Measurements from ENCODE around the gene LRRC41.
A peak's percentile ranks its signal among the peaks of the same experiment; 100 is the strongest.

LRRC41 gene

GRCh38 chr1:46306159-46306530, 2.7 kb upstream of the LRRC41 start:
- CTCF ChIA-PET, result no interaction called here
- POLR2A ChIA-PET, result interaction anchor here (1.4 kb wide), 1 partner anchor 34 kb away, joined by 3 read pairs; the partner anchor contains the start of gene NSUN4
- no peak for DNase-seq (ENCODE audit: extremely low spot score)
- peak; percentile 74 for TF ChIP-seq ZNF384 (IDR thresholded peaks at IDR 0.05)
- no peak for TF ChIP-seq ARNT (IDR thresholded peaks at IDR 0.05)

- no peak for DNase-seq (ENCODE audit: extremely low spot score)
- CTCF ChIA-PET, result no interaction called here
- POLR2A ChIA-PET, result interaction anchor here (0.6 to 2.9 kb wide), 12 partner anchors 10 to 777 kb away, joined by 3 to 29 read pairs (median 4); partner anchors contain the start of genes NSUN4 and RAD54L
- no peak for TF ChIP-seq HDGF (IDR thresholded peaks at IDR 0.05; ENCODE audit: borderline replicate concordance)
- no peak for TF ChIP-seq TARDBP (IDR thresholded peaks at IDR 0.05)
- no peak for TF ChIP-seq PKNOX1 (IDR thresholded peaks at IDR 0.05)
- TF ChIP-seq SUZ12 (IDR thresholded peaks at IDR 0.05), result no peak
- TF ChIP-seq NFRKB (IDR thresholded peaks at IDR 0.05), result no peak
These were observed 483 bp upstream of the LRRC41 start for GRCh38 chr1:46303872-46304326.

- POLR2A ChIA-PET, result interaction anchor here (0.6 to 2.9 kb wide), 6 partner anchors 11 to 56 kb away, joined by 4 to 29 read pairs (median 6); partner anchors contain the start of gene NSUN4
- TF ChIP-seq BHLHE40 (IDR thresholded peaks at IDR 0.05; ENCODE audit: borderline replicate concordance) (no peak), PKNOX1 (IDR thresholded peaks at IDR 0.05) (0 out of 2 replicates have a peak, but pooled peaks have one; percentile 28)
- CTCF ChIA-PET, result no interaction called here
- no peak for DNase-seq (ENCODE audit: extremely low spot score)
These were observed 777 bp downstream of the LRRC41 start for GRCh38 chr1:46302641-46303037.

GRCh38 chr1:46301808-46302640, 1.4 kb downstream of the LRRC41 start:
- DNase-seq (ENCODE audit: extremely low spot score), result no peak
- peak; percentile 60 for TF ChIP-seq PKNOX1 (IDR thresholded peaks at IDR 0.05)
- no peak for TF ChIP-seq L3MBTL2 (conservative IDR thresholded peaks at IDR 0.05)
- CTCF ChIA-PET, result no interaction called here
- POLR2A ChIA-PET, result interaction anchor here (1.2 to 2.9 kb wide), 2 partner anchors 38 to 55 kb away, joined by 8 to 29 read pairs; partner anchors contain the start of gene NSUN4

GRCh38 chr1:46301406-46301807, 2.0 kb downstream of the LRRC41 start:
- ChIA-PET CTCF (no interaction called here), POLR2A (interaction anchor here (3.1 kb wide), 1 partner anchor 39 kb away, joined by 14 read pairs; the partner anchor contains the start of gene NSUN4)
- TF ChIP-seq FOXM1 (IDR thresholded peaks at IDR 0.05; ENCODE audit: borderline replicate concordance), result no peak
- TF ChIP-seq SP1 (IDR thresholded peaks at IDR 0.05), result no peak
- TF ChIP-seq ZNF384 (IDR thresholded peaks at IDR 0.05), result no peak
- no peak for TF ChIP-seq PKNOX1 (IDR thresholded peaks at IDR 0.05)
- TF ChIP-seq FOXK2 (IDR thresholded peaks at IDR 0.05), result no peak
- TF ChIP-seq ELF4 (IDR thresholded peaks at IDR 0.05), result no peak
- no peak for TF ChIP-seq TARDBP (IDR thresholded peaks at IDR 0.05)
- TF ChIP-seq ARNT (IDR thresholded peaks at IDR 0.05), result no peak
- TF ChIP-seq LEF1 (IDR thresholded peaks at IDR 0.05; ENCODE audit: borderline replicate concordance), result no peak
- TF ChIP-seq NFRKB (IDR thresholded peaks at IDR 0.05), result no peak
- TF ChIP-seq L3MBTL2 (conservative IDR thresholded peaks at IDR 0.05), result no peak; the same call in 1 of the 2 replicates
- no peak for TF ChIP-seq HDGF (IDR thresholded peaks at IDR 0.05; ENCODE audit: borderline replicate concordance)
- no peak for TF ChIP-seq CTBP1 (IDR thresholded peaks at IDR 0.05; ENCODE audit: borderline replicate concordance)
- no peak for DNase-seq (ENCODE audit: extremely low spot score)

- DNase-seq (ENCODE audit: extremely low spot score), result no peak
- POLR2A ChIA-PET, result interaction anchor here (0.8 to 3.1 kb wide), 2 partner anchors 15 to 39 kb away, joined by 3 to 14 read pairs; partner anchors contain the start of gene NSUN4
- no peak for TF ChIP-seq PKNOX1 (IDR thresholded peaks at IDR 0.05)
- no peak for TF ChIP-seq SUZ12 (IDR thresholded peaks at IDR 0.05)
- TF ChIP-seq CTBP1 (IDR thresholded peaks at IDR 0.05; ENCODE audit: borderline replicate concordance), result no peak
- TF ChIP-seq TARDBP (IDR thresholded peaks at IDR 0.05), result no peak
- no peak for TF ChIP-seq FOXK2 (IDR thresholded peaks at IDR 0.05)
- no peak for TF ChIP-seq HDGF (IDR thresholded peaks at IDR 0.05; ENCODE audit: borderline replicate concordance)
- TF ChIP-seq BHLHE40 (IDR thresholded peaks at IDR 0.05; ENCODE audit: borderline replicate concordance), result no peak
- TF ChIP-seq L3MBTL2 (conservative IDR thresholded peaks at IDR 0.05), result no peak
- TF ChIP-seq FOXA1 (IDR thresholded peaks at IDR 0.05), result no peak
- no peak for TF ChIP-seq ARNT (IDR thresholded peaks at IDR 0.05)
- no peak for TF ChIP-seq FOXM1 (IDR thresholded peaks at IDR 0.05; ENCODE audit: borderline replicate concordance)
- TF ChIP-seq ELF4 (IDR thresholded peaks at IDR 0.05), result no peak
- TF ChIP-seq LEF1 (IDR thresholded peaks at IDR 0.05; ENCODE audit: borderline replicate concordance), result no peak
- no peak for TF ChIP-seq SP1 (IDR thresholded peaks at IDR 0.05)
- TF ChIP-seq NFRKB (IDR thresholded peaks at IDR 0.05), result no peak
- no peak for TF ChIP-seq ZNF384 (IDR thresholded peaks at IDR 0.05)
- CTCF ChIA-PET, result interaction anchor here (0.6 to 1.3 kb wide), 2 partner anchors 47 to 252 kb away, joined by 3 read pairs; no protein-coding TSS in a partner anchor
These were observed 2.6 kb downstream of the LRRC41 start for GRCh38 chr1:46300673-46301405.

Data from HEK293T (cell line).